HG03457 (cell line): ENCODE measurements around the gene GDF7.

Experiments
- ATAC-seq: cut with Tn5 transposase; IDR thresholded peaks from one replicate; pipeline ENCODE4 v1.9.1; 2021; ENCODE audit warnings: moderate number of reproducible peaks; ENCODE audit not compliant: unreplicated experiment

The GDF7 gene

DNA sequence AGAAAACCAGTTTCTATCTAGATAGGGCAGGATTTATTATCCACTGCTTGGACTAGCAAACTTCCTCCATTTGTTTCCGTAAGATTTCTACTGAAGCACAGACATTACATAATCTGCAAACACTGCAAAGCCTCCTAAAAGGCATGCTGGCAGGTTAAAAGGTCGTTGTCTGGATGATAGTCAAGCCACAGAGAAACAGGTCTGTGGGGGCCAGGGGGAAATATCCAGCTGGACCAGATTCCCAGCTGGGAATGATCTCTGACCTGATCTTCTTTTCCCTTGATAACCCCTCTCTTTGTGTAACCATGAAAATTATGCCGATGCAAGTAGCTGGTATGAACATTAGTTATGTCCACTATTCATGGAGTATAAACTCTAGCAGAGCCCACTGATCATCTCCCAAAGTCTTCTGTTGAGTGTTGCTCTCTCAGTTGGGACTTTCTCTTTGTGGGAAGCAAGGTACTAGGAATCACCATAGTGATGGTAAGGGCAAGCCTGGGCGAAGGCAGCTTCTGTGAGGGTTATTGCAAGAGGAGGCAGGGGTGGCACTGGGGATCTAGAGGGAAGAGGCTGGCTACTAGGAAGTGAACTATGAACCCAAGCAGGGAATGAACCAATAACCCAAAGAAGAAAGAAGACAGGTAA lies 61.3 kb downstream of the GDF7 start:
- ATAC-seq: no peak
